NCI-H2107 (cell line): ENCODE data around the gene ASCL2.

Experiments used
- DNase-seq: peaks from one replicate; lab custom pipeline; 2025; lab: John Stamatoyannopoulos, UW

Gene ASCL2, protein sequence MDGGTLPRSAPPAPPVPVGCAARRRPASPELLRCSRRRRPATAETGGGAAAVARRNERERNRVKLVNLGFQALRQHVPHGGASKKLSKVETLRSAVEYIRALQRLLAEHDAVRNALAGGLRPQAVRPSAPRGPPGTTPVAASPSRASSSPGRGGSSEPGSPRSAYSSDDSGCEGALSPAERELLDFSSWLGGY

DNA sequence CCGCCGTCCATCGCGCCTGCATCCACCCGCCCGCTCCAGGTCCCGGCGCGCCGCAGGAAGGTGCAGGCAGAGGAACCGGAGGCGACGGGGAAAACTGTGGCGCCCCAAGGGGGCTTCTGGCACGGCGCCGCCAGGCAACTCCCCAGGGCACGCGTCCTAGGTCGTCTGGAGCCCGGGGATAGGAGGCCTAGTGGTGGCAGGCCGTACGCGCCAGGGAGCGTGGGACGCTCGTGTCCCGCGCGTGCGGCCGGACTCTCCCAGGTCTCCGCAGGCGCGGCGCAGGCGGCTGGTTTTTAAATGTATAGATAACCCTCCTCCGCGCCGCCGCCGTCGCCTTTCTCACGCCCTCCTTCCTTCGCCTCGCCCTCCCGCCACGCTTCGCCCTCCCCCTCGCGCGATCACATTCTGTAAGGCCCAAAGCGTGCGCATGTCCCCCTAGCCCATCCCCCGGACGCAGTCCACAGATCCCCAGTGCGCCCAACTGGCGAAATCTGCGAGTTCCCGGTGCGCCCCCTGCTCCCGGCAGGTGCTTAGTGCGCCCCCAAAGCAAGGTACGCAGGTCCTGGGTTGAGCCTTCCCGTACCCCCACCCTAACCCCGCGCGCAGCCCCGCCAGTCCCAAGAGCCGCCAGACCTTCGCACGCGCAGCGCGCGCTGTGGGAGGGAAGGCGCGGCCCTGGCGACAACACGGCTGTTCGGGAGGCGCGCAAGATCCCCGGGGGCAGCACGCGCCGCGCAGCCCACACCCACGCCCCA lies at the start of gene ASCL2:
Gene ASCL2, minus strand, starts transcription at position 267 of the 755 bp plus-strand sequence. Its CDS starts 256 bp downstream, at position 11.
- DNase-seq = no peak

DNA sequence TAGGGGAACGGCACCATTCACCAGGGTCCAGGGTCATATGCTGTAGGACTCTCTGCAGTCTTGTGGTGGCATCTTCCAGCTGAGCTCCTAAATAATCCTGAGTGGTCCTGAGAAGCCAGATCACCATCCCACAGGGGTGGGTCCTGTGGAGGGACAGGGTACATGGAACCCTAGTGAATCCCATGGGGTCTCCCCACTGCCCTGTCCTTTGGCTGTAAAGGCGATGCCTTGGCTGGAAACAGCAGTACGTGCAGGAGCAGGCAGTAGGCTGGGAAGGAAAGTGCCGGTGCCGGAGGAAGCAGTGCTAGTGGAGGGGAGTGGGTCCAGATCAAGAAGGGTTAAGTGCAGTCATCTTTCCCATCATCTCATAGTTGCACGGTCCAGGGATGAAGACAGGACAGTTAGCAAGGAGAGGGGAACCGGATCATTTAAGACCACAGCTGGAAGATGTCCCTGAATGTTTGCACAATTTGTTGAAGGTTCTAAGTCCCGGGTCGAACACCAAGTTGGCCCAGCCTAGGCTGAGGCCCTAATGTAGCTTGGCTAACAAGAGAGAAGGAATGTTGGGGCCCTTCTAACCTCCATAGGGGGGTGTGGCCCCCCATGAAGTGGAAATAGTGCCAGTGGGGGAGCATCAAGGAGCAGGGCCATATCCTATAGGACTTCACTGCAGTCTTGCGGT lies 49.5 kb upstream of the ASCL2 start:
- no peak for DNase-seq

DNA sequence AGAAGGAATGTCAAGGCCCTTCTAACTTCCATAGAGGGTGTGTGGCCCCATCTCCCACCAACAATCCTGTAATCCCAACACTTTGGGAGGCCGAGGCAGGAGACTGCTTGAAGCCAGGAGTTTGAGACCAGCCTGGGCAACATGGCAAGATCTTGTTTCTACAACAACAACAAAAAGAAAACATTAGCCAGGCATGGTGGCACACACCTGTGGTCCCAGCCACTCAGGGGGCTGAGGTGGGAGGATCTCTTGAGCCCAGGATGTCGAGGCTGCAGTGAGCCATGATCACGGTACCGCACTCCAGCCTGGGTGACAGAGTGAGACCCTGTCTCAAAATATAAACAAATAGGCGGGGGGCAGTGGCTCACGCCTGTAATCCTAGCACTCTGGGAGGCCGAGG lies 48.3 kb upstream of the ASCL2 start:
- no peak for DNase-seq

DNA sequence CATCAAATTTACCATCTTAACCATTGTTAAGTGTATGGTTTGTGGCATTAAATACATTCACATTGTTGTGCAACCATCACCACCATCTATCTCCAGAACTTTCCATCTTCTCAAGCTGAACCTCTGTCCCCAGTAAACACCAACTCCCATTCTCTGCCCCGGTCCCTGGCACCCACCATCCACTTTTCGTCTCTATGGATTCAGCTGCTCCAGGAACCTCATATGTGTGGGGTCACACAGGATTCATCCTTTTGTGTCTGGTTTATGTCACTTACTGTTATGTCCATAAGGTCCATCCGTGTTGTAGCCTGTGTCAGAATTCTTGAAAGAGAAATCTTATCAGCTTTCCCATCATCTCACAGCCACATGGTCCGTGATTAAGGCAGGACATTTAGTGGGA lies 47.7 kb upstream of the ASCL2 start:
- DNase-seq = no peak

DNA sequence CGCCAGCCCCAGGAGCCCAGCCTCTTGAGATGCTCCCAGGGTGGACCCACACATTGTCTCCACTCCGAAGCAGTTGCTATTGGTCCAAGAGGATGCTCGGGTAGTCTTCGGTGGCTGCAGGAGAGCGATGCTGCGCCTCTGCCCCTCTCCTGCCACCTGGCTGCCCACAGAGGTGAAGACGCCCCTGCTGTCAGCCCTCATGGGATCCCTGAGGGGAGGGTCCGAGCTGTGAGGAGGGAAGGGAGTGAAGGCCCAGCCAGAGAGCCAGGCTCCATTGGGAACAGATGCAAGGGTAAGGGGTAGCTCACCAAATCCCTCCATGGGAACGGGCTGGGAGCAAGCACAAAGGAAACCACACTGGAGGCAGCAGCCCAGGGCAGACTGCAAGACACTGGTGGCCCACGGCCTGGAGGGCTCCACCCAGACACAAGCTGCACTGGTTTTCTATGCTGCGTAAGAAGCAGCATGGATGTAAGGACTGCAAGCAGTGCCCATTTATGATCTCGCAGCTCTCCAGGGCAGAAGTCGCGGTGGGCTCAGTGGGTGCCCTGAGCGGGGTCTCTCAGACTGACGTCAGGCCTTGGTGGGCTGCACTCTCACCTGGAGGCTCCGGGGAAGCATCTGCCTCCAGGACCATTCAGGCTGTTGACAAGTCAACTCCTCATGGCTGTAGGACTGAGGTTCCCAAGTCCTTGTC lies 47.1 kb upstream of the ASCL2 start:
- no peak for DNase-seq

DNA sequence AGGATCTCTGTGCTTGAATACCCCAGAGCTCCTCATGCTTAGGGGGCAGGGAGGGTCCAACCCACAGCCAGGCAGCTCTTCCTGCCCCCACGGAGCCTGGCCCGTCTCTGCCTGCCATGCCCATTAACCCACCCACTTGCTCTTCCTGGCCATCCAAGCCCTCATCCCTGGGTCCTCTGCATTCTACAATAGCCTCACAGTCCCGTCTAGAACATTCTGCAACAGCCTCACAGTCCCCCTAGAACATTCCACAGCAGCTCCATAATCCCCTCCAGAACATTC lies 46.5 kb upstream of the ASCL2 start:
- DNase-seq = no peak

DNA sequence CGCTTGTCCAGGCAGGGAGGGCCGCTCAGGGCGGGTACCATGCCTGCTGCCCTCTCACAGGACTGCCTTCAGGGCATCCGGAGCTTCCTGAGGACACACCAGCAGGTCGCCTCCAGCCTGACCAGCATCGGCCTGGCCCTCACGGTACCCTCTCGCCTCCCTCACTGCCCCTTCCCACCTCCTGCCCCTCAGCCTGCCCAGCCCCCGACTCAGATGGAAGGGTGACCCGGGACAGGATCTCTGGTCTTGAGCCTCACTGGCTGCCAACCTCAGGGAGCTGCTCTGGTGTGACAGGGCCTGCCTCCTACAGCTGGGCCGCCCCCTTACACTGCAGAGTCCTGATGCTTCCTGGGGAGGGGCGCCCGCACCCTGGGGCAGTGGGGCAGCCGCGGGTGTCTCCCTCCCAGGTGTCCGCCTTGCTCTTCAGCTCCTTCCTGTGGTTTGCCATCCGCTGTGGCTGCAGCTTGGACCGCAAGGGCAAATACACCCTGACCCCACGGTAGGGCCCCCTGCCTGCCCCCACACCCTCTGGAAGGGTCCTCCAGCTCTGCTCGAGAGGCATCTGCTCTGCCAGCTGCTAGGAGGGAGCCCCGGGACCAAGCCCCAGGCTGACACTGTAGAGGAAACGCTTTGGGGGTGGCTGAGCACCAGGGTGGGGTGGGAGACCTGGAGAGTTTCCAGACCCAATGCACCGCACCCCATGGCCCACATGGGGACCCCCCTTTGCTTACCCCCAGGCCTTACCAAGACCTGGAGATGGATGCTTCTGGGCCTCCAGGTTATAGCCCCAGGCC lies 46.0 kb upstream of the ASCL2 start:
- no peak for DNase-seq

DNA sequence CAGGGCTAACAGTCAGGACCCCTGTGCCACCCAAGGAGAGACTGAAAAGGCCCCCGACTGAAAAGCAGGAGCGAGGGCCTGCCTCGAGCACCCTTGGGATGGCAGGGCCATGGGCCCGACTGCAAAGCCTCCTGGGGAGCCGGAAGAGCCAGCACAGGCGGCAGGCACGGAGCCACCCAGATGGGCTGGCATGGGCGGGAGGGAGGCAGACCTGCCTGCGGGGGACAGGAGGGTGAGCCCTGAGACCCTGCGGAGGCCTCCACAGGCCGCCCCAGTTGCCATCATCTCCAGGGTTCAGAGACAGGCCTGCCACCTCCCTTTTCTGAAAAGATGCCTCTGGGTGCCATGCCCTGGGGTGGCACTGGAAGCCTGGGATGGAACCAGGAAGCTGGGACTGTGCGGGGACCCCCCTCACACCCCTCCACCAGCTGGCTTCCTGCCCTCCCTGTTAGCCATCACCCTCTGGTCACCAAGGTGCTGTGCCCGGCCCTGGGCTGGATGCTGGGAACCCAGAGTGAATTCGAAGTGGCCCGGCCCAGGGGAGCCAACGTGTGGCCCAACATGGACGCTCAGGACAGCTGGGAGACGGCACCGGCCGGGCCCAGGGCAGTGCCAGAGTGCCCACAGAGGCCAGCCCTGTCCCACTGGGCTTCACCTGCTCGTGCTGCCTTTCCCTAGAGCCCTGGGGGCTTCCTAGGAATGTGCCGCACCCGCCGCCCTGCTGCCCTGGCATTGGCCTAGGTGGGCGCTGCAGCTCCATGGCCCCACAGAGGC lies 45.2 kb upstream of the ASCL2 start:
- no peak for DNase-seq

DNA sequence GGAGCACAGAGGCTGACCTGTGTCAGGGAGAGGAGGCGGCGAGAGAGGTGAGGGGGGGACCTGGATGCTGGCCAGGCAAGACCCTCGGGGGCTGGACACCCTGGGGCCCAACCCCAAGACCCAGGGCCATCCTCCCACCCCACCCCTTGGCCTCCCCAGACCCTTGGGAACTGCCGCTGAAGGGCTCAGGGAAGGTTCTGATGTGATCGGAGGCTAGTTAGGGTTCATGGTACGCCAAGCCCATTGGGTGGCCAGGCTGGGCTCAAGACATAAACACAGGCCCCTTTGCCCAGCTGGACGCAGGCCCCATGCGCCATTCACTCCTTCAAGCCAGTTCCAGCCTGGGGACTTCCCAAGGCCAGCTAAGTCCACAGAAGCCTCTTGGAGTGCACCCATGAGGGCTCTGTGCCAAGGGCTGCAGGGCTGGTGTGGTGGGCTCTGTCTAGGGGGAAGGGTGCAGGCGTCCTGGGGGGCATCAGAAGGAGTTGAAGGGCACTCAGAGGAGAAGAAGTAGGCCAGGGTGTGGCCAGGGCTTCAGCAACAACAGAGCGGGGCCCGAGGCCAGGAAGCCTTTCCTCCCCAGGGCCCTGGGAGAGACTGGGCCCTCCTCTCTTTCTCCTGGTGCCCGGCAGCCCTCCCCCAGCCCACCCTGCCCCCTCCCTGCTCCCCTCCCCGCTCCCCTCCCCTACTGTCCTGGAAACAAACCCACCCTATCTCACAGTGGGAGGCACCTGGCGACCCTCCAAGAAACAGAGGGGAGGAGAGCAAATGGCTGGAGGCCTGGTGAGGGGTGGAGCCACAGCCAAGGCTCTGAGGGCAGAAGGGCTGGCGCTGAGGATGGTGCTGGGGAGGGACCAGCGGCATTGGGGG lies 44.4 kb upstream of the ASCL2 start:
- DNase-seq = no peak

DNA sequence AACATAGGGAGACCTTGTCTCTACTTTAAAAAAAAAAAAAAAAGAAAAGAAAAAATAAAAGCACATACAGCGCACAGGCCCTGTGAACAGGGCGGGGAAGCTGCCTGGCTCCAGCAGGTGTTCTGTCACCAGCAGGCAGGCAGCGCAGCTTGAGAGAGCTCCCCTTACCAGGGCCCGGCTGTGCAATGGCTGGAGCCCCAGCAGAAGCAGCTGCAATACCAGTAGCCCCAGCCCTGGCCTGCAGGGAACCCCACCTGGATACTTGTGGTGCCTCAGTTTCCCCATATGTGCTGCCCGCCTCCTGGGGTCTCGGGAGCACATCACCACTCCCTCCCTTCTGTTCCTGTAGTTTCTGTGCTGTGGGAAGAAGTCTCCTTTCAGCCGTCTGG lies 43.7 kb upstream of the ASCL2 start:
- no peak for DNase-seq

DNA sequence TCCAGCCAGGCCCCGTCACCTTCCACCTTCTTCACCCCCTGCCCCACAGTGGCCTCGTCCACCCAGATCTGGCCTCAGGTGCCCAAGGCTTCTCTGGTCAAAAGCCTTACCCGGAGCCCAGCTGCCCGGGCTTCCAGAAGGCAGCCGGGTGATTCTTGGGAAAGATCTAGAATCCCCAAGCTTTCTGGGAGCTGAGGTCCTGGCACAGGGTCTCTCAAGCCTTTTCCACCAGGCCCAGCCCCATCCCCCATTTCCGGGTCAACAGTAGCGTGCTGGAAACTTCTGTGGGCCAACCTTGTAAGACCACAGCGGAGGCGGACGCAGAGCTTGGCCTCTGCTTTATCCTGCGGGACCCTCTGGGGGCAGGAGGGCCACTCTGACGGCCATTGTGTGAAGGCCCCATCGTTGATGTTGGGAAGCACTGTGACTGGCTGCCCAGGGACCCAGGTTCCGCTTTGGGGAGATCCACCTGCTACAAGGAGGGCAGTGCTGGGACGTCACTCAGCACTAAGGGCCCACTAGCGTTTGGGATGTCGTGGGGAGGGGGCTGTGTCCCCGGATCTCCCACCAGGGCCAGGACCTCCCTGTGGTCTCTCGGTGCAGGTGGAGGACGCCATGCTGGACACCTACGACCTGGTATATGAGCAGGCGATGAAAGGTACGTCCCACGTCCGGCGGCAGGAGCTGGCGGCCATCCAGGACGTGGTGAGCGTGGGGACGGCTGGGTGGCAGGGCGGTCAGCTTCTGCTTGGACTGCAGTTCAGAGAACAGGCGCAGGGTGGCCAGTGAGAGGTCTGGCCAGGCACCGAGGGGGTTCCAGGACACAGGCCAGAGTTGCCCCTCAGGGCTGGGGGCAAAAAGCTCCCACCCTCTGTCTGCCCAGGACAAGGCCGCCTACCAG lies 42.9 kb upstream of the ASCL2 start:
- DNase-seq = no peak

DNA sequence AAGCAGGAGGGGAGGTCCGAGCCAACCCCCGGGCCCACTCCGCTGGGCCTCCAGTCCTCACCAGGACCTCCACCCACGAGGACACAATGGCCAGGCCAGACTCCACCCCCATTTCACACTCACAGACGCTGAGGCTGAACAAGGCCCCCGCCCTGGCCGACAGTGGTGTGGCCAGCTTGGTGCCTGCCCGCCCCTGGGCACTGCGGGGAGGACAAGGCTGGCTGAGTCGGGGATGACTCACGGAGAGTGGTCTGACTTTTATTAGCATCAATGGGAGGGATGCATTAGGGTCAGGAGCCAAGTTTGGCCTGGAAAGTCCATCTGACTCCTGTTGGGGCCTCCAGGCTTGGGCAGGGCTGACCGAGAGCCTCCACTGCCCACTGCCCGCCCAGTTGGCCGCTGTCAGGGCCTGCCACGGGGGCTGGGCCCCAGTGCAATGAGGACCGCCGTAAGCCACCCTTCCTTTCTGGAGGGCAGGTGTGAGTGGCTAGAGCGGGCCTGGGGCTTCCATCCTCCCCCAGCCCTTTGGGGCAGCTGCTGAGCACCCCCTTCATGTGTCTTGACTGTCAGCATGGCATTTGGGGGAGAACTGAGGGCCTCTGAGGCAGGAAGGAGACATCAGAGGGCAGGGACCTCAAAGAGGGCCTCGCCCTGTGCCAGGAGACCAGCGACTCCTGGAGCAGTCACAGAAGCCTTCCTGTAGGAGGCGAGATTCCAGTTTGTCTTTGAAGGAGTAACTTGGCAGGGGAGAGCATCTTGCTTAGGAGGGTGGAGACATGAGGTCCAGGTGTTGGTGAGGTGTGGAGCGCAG lies 42.0 kb upstream of the ASCL2 start:
- no peak for DNase-seq

DNA sequence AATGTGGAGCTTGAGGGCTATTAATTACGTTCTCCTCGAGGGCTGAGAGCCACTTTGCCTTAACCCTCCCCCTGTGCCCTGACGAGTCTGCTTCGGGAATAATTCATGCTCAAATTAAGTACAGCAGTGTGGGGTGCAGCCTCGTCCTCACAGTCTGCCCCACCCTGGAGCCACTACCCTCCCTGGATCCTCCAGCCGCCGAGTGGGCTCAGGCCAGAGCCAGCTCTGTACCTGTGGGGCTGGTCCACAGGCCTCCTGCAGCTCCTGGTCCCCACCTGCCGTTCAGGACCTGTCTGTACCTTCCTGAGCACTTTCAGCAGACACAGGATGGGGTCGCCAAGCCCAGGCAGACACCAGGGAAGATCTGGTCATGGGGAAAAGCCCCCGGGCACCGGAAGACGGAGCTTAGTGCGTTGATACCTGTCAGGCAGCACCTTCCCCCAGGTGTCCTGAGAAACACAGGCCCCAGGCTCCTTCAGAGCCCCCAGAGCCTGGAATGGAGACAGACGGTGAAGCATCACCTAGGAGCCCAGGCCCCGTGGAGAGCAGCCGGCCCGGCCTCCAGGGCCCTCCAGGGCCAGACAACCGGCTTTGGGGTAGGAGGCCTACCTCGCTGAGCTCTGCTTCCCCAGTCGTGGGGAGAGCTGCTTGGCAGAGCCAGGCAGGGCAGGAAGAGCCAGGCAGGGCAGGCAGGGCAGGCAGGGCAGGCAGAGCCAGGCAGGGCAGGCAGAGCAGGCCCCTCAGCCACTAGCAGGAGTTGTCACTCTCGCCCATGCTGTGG lies 41.2 kb upstream of the ASCL2 start:
- no peak for DNase-seq

DNA sequence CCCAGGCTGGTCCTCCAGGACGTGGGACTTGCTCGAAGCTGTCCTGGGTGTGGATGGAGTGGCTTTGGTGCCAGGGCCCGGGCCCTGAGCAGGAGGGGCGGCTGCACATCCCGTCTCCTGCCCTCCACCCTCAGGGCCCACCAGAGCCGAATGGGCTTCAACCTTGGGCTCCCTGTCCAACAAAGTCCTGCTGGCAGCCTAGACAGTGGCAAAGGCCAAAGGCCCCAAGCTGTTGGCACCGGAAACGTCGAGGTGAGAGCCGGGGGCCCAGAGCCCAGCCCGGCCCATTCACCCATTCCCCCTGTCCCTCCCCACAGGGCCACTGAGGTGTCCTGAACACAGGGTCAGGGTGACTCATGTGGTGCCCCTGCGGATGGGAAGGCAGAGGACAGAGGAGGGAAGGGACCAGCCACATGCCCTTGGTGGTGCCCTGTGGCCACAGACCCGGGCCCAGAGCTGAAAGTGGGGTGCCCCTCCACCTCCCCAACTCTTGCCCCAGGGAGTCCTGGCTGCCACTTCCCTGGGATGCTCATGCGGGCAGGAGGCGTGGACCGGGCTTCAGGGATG lies 40.5 kb upstream of the ASCL2 start:
- no peak for DNase-seq

DNA sequence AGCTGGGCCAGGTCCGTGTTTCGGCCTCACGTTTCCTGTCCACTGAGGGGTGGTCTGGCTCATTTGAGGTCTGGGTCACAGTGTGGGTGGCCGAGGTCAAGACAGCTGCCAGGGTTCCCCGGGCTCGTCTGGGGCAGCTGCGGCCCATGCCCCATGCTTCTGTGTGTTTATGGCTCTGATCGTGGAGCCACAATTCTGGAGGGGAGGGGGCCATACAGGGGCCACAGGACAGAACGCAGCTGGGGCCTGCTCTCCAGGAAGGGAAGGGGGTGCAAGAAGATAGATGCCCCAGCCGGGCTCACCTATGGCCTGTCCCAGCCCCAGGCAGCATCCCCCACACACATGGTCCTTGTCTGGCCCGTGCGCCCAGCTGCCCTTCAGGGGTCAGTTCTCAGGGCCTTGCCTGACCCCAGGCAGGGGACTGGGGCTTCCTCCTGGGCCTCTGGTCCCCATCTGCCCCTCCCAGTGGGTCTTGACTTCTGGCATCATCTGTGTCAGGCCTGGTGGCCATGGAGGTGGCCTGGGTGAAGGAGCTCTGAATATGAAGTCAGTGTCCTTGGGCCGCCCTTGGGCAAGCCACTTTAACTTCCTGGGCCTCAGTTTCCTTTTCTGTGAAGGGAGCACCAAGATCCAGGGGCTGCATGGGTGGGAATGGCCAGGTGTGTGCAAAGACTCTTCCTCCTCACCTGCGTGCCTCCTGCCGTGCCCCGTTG lies 39.8 kb upstream of the ASCL2 start:
- DNase-seq = no peak

DNA sequence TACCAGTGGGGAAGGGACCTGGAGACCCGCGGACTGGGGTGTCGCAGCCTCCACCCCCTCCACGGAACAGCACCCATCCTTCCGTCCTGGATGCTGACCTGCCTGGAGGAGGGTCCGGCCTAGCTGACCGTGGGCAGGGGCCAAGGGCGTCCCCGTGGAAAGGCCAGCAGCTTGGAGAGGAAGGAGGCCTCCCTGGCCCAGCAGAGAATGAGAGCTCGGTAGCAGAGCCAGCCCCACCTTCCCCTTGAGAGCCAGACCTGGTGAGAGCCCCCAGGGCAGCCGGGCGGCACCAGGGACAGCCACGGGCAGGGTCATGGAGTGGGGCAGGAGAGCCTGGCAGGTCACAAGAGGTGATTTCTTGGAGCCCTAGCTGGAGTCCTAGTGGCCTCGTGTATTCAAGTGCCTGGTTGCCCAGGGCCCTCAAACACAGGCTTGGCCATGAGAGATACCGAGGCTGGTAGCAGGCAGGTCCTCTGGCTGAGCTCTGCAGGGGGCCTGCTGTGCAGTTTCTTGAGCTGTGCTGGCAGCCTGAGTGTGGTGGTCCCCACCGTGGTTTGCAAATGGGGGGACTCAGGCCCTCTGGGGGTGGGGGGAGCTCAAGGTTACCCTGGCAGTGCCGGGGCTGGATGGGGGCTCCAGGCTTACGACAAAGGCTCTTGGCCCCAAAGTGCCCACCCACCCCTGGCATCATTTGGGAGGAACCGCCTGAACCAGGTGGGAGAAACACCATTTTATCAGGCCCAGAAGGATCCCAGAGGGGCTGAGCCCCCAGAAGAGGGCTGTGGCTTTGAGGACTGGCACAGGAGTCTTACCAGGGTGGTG lies 39.1 kb upstream of the ASCL2 start:
- no peak for DNase-seq
